ENCODE results near the gene SUSD1.

The SUSD1 gene

GRCh38 chr9:112061152-112061740 lies 113.9 kb downstream of the SUSD1 start:
- peak; percentile 99 for DNase-seq (ENCODE audit: low read depth)
- no peak overlapping the region for H3K4me3 ChIP-seq (replicated peaks; ENCODE audit: low read depth, low read length)
- no peak for TF ChIP-seq CTCF (IDR thresholded peaks at IDR 0.05; ENCODE audit: low read length, missing control alignments)

DNA sequence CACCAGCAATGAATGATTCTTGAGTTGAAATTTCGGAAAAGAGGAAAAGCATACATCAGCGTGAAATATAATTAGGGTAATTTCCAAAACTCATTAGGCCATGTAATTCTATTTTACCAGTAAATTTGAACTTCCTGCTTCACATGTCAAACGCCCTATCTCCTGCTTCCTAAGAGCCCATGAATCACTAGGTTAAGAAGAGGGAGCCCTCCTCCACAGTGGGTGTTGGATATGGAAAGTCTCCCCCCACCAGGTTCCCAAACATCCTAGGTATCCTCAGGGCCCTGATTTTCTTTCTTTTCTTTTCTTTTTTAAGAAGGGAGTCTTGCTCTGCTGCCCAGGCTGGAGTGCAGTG lies 115.2 kb downstream of the SUSD1 start:
- DNase-seq (ENCODE audit: low read depth): no peak
- H3K4me3 ChIP-seq (replicated peaks; ENCODE audit: low read depth, low read length): no peak overlapping the region
- TF ChIP-seq CTCF (IDR thresholded peaks at IDR 0.05; ENCODE audit: low read length, missing control alignments): no peak

DNA sequence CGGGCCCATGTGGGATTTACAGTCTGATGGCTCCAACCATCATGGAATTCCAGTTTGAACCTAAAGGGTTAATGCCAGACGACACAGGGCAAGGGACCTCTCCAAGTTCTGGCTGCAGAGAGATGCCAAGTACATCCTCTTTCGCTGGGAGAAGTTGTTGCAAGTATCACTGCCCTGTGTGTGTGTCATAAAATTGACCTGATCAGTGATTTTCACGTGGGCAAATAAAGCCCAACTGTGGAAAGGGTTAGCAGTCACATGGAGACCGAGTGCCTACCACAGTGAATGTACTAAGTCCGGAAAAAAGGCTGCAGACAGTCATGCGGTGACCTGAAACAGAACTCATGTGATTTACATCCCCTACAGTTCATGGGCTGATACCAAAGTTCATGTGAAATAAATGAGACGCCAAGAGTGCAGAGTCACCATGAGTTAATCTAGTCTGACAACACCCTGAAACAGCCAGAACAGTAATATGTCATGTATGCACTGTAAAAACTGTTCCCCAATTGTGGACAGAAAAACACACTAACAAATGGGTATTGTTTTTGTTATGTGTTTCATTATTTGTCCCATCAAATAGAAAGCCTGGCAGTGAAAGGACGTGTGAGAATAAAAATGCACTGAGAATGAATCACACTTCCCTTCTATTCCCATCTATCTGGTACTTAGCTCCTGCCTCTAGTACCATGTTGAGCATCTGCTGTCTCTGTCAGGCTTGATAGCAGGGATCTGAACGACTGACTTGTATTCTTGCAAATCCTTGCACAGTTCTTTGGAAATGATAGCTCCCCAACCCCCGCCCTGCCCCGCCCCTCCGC lies 115.7 kb downstream of the SUSD1 start:
- TF ChIP-seq CTCF (IDR thresholded peaks at IDR 0.05; ENCODE audit: low read length, missing control alignments): no peak
- DNase-seq (ENCODE audit: low read depth): peak; percentile 86
- H3K4me3 ChIP-seq (replicated peaks; ENCODE audit: low read depth, low read length): no peak overlapping the region

DNA sequence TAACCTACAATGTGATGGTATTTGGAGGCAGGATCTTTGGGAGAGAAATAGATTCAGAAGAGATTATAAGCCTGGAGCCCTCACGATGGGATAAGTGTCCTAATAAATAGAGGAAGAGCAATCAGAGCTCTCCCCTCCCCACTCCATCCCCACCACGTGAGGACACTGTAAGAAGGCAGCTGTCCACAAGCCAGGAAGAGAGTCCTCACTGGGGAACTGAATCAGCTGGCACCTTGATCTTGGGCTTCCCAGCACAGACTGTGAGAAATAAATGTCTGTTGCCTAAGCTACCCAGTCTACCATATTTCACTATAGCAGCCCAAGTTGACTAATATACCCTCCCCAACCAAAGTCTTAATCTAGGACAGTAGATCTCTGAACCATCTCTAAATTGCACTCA lies 118.1 kb downstream of the SUSD1 start:
- H3K4me3 ChIP-seq (replicated peaks; ENCODE audit: low read depth, low read length): no peak overlapping the region
- DNase-seq (ENCODE audit: low read depth): no peak
- no peak for TF ChIP-seq CTCF (IDR thresholded peaks at IDR 0.05; ENCODE audit: low read length, missing control alignments)

- TF ChIP-seq CTCF (IDR thresholded peaks at IDR 0.05; ENCODE audit: low read length, missing control alignments): no peak
- no peak overlapping the region for H3K4me3 ChIP-seq (replicated peaks; ENCODE audit: low read depth, low read length)
Observed at GRCh38 chr9:112054916-112055315, 120.2 kb downstream of the SUSD1 start.

GRCh38 chr9:112051812-112052211 lies 123.3 kb downstream of the SUSD1 start:
- no peak for TF ChIP-seq CTCF (IDR thresholded peaks at IDR 0.05; ENCODE audit: low read length, missing control alignments)
- no peak for DNase-seq (ENCODE audit: low read depth)
- no peak overlapping the region for H3K4me3 ChIP-seq (replicated peaks; ENCODE audit: low read depth, low read length)

More at GRCh38 chr9:112054916-112055315, 120.2 kb downstream of the SUSD1 start:
- no peak for DNase-seq (ENCODE audit: low read depth)
